ENCODE data around the gene HOXA13. TPM values are rescaled to one million over a fixed set of nuclear protein-coding genes. Genes with fewer than 3 reads are reported as not detected.

HOXA13 gene
- total RNA-seq, 1 experiment from 2014 or later: 1.3 TPM

DNA sequence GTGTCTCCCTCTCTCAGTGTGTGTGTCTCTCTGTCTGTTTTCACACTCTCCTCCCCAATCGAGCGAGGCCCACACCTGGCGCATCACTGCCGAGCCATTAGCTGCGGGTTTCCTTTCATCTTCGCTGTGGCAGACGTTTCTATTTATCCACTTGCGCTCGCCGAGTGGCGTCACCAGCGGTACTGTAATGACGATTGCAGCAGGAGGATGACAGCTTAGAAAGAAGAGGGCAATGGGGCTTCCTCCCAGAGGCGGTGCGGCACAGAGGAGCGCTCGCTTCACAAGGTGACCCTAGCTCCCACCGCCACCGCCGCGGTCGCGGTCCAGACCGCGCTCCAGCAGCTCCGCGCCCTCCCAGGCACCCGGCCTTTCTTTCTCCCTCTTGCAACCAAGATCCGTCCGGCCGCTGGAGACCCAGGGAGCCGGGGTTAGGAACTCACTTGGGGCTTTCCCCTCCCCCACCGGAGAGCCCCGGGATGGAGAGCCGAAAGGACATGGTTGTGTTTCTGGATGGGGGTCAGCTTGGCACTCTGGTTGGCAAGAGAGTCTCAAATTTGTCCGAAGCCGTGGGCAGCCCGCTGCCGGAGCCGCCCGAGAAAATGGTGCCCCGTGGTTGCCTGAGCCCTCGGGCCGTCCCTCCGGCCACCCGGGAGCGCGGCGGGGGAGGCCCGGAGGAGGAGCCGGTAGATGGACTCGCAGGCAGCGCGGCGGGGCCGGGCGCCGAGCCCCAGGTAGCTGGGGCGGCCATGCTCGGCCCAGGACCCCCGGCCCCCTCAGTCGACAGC, 42.9 kb upstream of the HOXA13 start, which contains the start of gene EVX1:
Gene EVX1 (plus strand): TSS at position 248 of the 785 bp plus-strand sequence. CDS start 229 bp downstream, at position 477.
- Mint-ChIP-seq H3K4me1 (ENCODE audit: low read depth, unreplicated experiment) (no peaks in the 10 kb centered on the region), H3K36me3 (ENCODE audit: insufficient read depth, unreplicated experiment) (peaks cover 15% of the 10 kb centered on the region), H3K4me3 (ENCODE audit: low read depth, unreplicated experiment) (peak within 1 kb of the TSS; percentile 64), H3K9me3 (ENCODE audit: low read depth, unreplicated experiment) (no peaks in the 10 kb centered on the region), H3K27me3 (ENCODE audit: unreplicated experiment) (peaks cover 99% of the 10 kb centered on the region), H3K27ac (ENCODE audit: unreplicated experiment) (no peak within 1 kb of the TSS)
- CTCF ChIA-PET: interaction anchor here (0.6 kb wide), 3 partner anchors 174 to 1418 kb away, joined by 3 to 6 read pairs (median 5); no protein-coding TSS in a partner anchor
- TF ChIP-seq, protein P1, sequence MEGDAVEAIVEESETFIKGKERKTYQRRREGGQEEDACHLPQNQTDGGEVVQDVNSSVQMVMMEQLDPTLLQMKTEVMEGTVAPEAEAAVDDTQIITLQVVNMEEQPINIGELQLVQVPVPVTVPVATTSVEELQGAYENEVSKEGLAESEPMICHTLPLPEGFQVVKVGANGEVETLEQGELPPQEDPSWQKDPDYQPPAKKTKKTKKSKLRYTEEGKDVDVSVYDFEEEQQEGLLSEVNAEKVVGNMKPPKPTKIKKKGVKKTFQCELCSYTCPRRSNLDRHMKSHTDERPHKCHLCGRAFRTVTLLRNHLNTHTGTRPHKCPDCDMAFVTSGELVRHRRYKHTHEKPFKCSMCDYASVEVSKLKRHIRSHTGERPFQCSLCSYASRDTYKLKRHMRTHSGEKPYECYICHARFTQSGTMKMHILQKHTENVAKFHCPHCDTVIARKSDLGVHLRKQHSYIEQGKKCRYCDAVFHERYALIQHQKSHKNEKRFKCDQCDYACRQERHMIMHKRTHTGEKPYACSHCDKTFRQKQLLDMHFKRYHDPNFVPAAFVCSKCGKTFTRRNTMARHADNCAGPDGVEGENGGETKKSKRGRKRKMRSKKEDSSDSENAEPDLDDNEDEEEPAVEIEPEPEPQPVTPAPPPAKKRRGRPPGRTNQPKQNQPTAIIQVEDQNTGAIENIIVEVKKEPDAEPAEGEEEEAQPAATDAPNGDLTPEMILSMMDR (IDR thresholded peaks at IDR 0.05; ENCODE audit: unreplicated experiment): no peak
- DNase-seq: peak; percentile 33
- no TSS peak for BruUV-seq (replicated peaks)
- intact Hi-C loops (cut with micrococcal nuclease; ENCODE audit: unreplicated experiment): loop anchor here (5.0 kb wide), 1 partner anchor 180 kb away; no protein-coding TSS in a partner anchor

DNA sequence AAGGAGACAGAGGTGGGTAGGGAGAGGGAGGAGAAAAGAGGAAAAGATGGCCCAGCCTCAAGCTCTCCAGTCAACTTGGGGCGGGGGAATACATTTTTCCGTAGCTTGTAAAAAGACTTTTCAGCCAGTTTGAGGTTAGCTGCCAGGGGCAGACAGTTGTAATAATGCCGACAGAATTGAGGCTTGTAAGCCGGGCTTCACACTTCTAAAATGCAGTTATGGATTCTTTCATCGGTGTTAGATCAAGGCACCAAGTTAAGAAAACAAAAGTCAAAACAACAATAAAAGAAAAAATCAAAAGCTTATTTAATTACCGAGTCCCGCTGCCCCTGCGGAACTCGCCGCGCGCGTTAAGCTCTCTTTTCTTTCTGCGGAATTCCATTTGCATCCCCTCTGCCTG, 42.3 kb upstream of the HOXA13 start:
- Mint-ChIP-seq H3K27ac (ENCODE audit: unreplicated experiment) (no peak overlapping the region), H3K27me3 (ENCODE audit: unreplicated experiment) (peaks cover 95% of the 10 kb centered on the region), H3K4me1 (ENCODE audit: low read depth, unreplicated experiment) (no peaks in the 10 kb centered on the region), H3K36me3 (ENCODE audit: insufficient read depth, unreplicated experiment) (peaks cover 15% of the 10 kb centered on the region), H3K4me3 (ENCODE audit: low read depth, unreplicated experiment) (no peak overlapping the region), H3K9me3 (ENCODE audit: low read depth, unreplicated experiment) (no peaks in the 10 kb centered on the region)
- TF ChIP-seq, protein P1 (IDR thresholded peaks at IDR 0.05; ENCODE audit: unreplicated experiment): no peak
- DNase-seq: no peak
- intact Hi-C loops (cut with micrococcal nuclease; ENCODE audit: unreplicated experiment): loop anchor here (5.0 kb wide), 1 partner anchor 180 kb away; no protein-coding TSS in a partner anchor
- BruUV-seq (replicated peaks): no TSS peak
- CTCF ChIA-PET: interaction anchor here (0.6 kb wide), 1 partner anchor 985 kb away, joined by 5 read pairs; no protein-coding TSS in a partner anchor

DNA sequence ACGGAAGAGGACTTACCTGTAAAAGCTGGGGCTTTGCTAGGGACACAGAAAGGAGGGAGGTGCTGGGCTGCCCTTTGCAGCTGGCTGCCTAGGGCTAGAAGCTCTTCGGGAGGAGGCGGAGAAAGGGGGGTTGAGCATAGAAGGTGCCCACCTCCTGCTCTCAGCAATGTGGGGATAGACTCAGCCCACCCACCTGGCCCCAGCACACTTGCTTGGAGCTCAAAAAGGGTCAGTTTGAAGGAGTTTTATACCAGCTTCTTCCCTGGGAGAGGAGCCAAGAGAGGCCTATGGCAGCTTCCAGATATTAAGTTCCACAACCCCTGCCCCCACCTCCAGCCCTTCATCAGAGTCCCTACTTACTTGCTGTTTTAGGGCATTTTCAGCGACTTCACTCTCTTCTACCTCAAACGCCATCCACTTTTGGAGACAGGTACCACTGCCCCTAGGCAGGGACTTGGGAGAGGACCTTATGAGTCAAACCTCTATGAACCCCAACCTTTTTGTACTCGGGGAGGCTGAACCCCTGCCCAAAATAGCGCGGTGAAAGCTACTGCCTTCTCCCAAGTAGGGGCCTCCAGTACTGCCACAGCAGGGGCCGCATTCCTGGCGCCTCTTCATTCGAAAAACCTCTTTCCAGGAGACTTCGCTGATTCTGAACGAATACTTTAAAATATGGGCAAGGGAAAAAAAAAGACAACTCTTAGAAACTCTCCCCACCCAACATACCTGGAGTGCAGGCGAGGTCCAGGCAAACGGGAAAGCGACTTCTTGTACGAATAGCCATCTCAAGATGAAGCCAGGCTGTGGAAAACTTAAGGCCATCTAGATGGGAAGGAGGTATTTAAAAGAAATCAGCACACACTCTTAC, 41.5 kb upstream of the HOXA13 start:
- H3K36me3 Mint-ChIP-seq (ENCODE audit: insufficient read depth, unreplicated experiment): peaks cover 14% of the 10 kb centered on the region
- CTCF ChIA-PET: no interaction called here
- no peaks in the 10 kb centered on the region for H3K4me1 Mint-ChIP-seq (ENCODE audit: low read depth, unreplicated experiment)
- TF ChIP-seq, protein P1 (IDR thresholded peaks at IDR 0.05; ENCODE audit: unreplicated experiment): no peak
- intact Hi-C loops (cut with micrococcal nuclease; ENCODE audit: unreplicated experiment): loop anchor here (5.0 kb wide), 1 partner anchor 181 kb away; no protein-coding TSS in a partner anchor
- no peak overlapping the region for H3K27ac Mint-ChIP-seq (ENCODE audit: unreplicated experiment)
- DNase-seq: no peak
- no TSS peak for BruUV-seq (replicated peaks)
- no peak overlapping the region for H3K4me3 Mint-ChIP-seq (ENCODE audit: low read depth, unreplicated experiment)
- H3K9me3 Mint-ChIP-seq (ENCODE audit: low read depth, unreplicated experiment): no peaks in the 10 kb centered on the region
- peaks cover 87% of the 10 kb centered on the region for H3K27me3 Mint-ChIP-seq (ENCODE audit: unreplicated experiment)

DNA sequence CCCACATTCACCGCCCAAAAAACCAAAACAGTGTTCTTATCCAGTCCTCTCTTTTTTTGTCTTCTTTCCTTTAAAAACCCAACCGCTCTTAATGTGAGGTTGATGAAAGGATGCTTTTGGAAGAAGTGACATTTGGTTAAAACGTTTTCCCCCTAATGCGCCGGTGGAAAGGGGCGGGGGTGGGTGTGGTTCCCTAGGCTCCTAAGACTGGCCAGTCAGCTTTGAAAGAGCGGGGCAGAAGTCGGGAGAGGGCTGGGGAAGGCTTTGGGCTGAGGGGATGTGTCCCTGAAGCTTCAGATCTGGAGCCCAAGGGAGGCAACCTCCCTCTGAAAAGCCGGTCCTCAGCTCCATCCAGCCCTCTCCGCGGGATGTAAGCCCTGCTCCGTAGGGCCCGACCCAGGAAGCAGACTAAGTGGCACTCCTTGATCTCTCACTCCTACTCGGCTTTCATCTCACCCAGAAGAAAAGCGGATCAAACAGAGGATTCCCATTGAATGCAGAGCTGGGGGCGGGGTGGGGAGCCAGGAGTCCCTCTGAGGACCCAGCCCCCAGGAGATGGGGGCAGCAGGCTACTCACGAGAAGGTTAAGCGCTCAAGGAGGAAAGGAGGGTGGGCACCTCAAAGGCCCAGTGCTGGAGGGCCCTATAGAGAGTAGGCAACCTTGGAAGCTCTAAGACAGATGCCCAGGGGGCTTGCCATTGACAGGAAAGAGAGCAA, 40.3 kb upstream of the HOXA13 start:
- TF ChIP-seq, protein P1 (IDR thresholded peaks at IDR 0.05; ENCODE audit: unreplicated experiment): no peak
- Mint-ChIP-seq H3K27ac (ENCODE audit: unreplicated experiment) (no peak overlapping the region), H3K4me1 (ENCODE audit: low read depth, unreplicated experiment) (no peaks in the 10 kb centered on the region), H3K4me3 (ENCODE audit: low read depth, unreplicated experiment) (no peak overlapping the region), H3K27me3 (ENCODE audit: unreplicated experiment) (peaks cover 75% of the 10 kb centered on the region), H3K36me3 (ENCODE audit: insufficient read depth, unreplicated experiment) (peaks cover 15% of the 10 kb centered on the region), H3K9me3 (ENCODE audit: low read depth, unreplicated experiment) (no peaks in the 10 kb centered on the region)
- DNase-seq: no peak
- no TSS peak for BruUV-seq (replicated peaks)
- CTCF ChIA-PET: interaction anchor here (0.6 to 0.7 kb wide), 2 partner anchors 48 to 160 kb away, joined by 3 read pairs; no protein-coding TSS in a partner anchor
- intact Hi-C loops (cut with micrococcal nuclease; ENCODE audit: unreplicated experiment): loop anchor here (5.0 kb wide), 1 partner anchor 182 kb away; no protein-coding TSS in a partner anchor

All from Calu3 (cell line).